Activated CD4-positive, alpha-beta T cell treated with anti-CD3 and anti-CD28 coated beads, Interleukin-2, amount 10 ng/mL, durations not matched to agents 7 days and 5 days (primary cell): Measurements from ENCODE around the gene NOD1. TPM values are rescaled to one million over a fixed set of nuclear protein-coding genes. Genes with fewer than 3 reads are reported as not detected.
"Not testable (repeated sequence)": the region's sequence is repeated elsewhere in the genome, so short reads cannot be mapped to it uniquely, and the experiment has no call there.

ENCODE experiments used
- CTCF ChIA-PET: fragments of 350-600 bp; sonication (Branson Sonifier 250); formaldehyde crosslinking; loops from one replicate; lab custom pipeline; 2021; ENCODE audit warnings: antibody characterized with exemption; lab: Charles Lee
- POLR2A ChIA-PET: fragments of 350-600 bp; sonication (Branson Sonifier 250); formaldehyde crosslinking; loops from one replicate; lab custom pipeline; 2021; ENCODE audit warnings: antibody characterized with exemption; lab: Charles Lee
- DNase-seq: peaks from one replicate; pipeline ENCODE4 v3.0.0-alpha.2; 2020
- H3K27ac Mint-ChIP-seq: one replicate; pipeline ENCODE4 v1.8.0; 2021; ENCODE audit warnings: mild to moderate bottlenecking, moderate library complexity, mixed read lengths
- H3K27me3 Mint-ChIP-seq: one replicate; pipeline ENCODE4 v1.8.0; 2021; ENCODE audit warnings: mixed read lengths
- H3K36me3 Mint-ChIP-seq: one replicate; pipeline ENCODE4 v1.8.0; 2021; ENCODE audit warnings: low read depth, mixed read lengths
- H3K4me1 Mint-ChIP-seq: one replicate; pipeline ENCODE4 v1.8.0; 2021; ENCODE audit warnings: mixed read lengths
- H3K4me3 Mint-ChIP-seq: one replicate; pipeline ENCODE4 v1.8.0; 2021; ENCODE audit warnings: mild to moderate bottlenecking, moderate library complexity, mixed read lengths
- H3K9me3 Mint-ChIP-seq: one replicate; pipeline ENCODE4 v1.8.0; 2021; ENCODE audit warnings: mixed read lengths
- total RNA-seq, 2 experiments: library from RNA; stranded (reverse); gene quantifications; one replicate each; pipeline ENCODE4 v1.2.3, GENCODE V29; 2021

Gene NOD1, protein sequence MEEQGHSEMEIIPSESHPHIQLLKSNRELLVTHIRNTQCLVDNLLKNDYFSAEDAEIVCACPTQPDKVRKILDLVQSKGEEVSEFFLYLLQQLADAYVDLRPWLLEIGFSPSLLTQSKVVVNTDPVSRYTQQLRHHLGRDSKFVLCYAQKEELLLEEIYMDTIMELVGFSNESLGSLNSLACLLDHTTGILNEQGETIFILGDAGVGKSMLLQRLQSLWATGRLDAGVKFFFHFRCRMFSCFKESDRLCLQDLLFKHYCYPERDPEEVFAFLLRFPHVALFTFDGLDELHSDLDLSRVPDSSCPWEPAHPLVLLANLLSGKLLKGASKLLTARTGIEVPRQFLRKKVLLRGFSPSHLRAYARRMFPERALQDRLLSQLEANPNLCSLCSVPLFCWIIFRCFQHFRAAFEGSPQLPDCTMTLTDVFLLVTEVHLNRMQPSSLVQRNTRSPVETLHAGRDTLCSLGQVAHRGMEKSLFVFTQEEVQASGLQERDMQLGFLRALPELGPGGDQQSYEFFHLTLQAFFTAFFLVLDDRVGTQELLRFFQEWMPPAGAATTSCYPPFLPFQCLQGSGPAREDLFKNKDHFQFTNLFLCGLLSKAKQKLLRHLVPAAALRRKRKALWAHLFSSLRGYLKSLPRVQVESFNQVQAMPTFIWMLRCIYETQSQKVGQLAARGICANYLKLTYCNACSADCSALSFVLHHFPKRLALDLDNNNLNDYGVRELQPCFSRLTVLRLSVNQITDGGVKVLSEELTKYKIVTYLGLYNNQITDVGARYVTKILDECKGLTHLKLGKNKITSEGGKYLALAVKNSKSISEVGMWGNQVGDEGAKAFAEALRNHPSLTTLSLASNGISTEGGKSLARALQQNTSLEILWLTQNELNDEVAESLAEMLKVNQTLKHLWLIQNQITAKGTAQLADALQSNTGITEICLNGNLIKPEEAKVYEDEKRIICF
- total RNA-seq = 10 to 100 TPM; 17.0 to 21.1 TPM

DNA sequence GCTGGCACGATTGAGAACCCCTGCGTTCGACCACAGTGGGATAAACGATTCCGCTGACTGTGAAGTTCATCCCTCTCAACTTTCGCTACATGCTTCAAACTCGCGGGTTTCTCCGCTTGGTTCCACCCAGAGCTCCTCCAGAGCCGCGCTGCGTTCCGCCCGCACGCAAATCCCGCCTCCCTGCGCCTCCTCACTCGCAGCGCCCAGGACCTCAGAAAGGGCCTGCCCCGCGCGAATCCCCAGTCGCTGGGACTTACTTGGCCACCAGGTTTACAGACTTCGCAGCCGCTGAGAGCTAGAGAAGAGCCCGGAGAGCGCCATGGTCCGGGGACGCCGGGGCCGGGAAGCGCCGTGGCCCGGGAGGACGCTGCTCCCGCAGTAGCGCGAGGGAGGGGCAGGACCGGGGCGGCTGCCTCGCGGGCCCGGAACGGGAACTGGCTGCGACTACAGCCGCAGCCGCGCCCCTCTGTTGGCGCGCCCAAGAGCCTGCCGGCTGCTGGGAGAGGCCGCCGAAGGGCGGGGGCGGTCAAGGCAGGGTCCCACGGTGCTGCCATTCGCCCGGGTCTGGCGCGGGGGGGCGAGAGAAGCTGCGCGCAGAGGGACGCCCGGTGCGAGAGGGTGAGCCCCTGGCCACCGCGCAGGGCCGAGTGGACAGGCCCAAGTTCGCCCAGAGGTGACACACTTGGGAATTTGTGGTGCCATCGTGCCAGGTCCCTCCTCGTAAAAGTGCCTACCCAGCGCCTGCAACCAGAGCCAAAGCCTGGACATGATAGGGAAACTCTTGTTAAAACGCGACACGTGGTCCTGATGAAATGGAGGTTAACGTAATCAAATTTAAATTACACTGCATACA lies at the start of gene NOD1:
TSS of gene NOD1 (minus strand) at position 436 of the 853 bp plus-strand sequence. CDS start 21,863 bp downstream, outside the sequence.
- Mint-ChIP-seq H3K27ac (peak within 1 kb of the TSS; percentile 93), H3K27me3 (no peaks in the 10 kb centered on the region), H3K36me3 (peaks cover 31% of the 10 kb centered on the region), H3K4me1 (peaks cover 45% of the 10 kb centered on the region), H3K9me3 (peaks cover 2% of the 10 kb centered on the region), H3K4me3 (peak within 1 kb of the TSS; percentile 93)
- ChIA-PET CTCF (interaction anchor here (0.9 to 1.8 kb wide), 4 partner anchors 9 to 71 kb away, joined by 3 to 6 read pairs (median 4); no protein-coding TSS in a partner anchor), POLR2A (interaction anchor here (0.7 kb wide), 1 partner anchor 135 kb away, joined by 3 read pairs; no protein-coding TSS in a partner anchor)
- DNase-seq = peak; percentile 78

GRCh38 chr7:30527297-30527696 lies 48.7 kb upstream of the NOD1 start:
- H3K27ac Mint-ChIP-seq, H3K9me3 Mint-ChIP-seq, H3K4me3 Mint-ChIP-seq, H3K36me3 Mint-ChIP-seq, DNase-seq, H3K4me1 Mint-ChIP-seq, POLR2A ChIA-PET, H3K27me3 Mint-ChIP-seq: not testable (repeated sequence)
- CTCF ChIA-PET = interaction anchor here (1.5 kb wide), 1 partner anchor 9 kb away, joined by 3 read pairs; no protein-coding TSS in a partner anchor

DNA sequence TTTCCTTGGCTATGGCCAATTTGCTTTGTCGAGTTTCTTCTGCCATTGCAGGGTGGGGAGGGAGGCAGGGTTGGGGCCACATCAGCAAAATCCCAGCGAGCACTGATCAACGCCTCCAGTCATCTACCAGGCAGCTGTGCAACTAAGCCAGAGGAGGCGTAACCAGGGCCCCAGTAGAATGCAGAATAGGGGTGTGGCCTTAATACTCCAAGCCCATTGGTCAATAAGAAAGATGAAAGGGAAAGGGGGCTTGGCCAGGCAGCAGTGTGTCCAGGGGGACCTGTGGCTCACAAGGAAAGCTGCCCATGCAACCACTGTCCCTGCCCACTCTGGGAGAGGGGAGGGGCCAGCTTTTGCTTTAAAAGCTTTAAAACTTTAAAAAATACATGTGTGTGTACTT lies 47.6 kb upstream of the NOD1 start:
- H3K27ac Mint-ChIP-seq = no peak overlapping the region
- H3K9me3 Mint-ChIP-seq = no peaks in the 10 kb centered on the region
- DNase-seq = no peak
- H3K4me3 Mint-ChIP-seq = no peak overlapping the region
- H3K4me1 Mint-ChIP-seq = peaks cover 4% of the 10 kb centered on the region
- ChIA-PET POLR2A (no interaction called here), CTCF (interaction anchor here (1.5 kb wide), 1 partner anchor 8 kb away, joined by 3 read pairs; no protein-coding TSS in a partner anchor)
- no peaks in the 10 kb centered on the region for H3K36me3 Mint-ChIP-seq
- no peaks in the 10 kb centered on the region for H3K27me3 Mint-ChIP-seq

DNA sequence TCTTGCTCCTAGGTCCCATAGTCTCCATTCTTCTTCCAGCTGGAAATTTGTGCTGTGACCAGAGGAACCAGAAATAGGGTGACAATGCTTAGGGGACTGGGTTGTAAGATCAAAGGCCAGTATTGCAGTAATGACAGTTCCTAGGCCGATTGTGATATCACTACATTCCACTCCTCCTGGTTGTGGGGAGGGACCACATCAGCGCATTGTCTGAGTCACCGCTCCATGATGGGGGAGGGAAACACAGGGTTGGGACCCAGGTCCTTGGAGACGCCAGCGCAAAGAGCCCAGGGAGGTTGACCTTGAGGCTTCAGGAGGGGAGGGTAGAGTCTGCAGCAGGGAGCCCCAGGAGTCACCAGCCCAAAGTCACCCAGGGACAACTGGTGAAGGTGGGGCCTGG lies 46.8 kb upstream of the NOD1 start:
- CTCF ChIA-PET = no interaction called here

DNA sequence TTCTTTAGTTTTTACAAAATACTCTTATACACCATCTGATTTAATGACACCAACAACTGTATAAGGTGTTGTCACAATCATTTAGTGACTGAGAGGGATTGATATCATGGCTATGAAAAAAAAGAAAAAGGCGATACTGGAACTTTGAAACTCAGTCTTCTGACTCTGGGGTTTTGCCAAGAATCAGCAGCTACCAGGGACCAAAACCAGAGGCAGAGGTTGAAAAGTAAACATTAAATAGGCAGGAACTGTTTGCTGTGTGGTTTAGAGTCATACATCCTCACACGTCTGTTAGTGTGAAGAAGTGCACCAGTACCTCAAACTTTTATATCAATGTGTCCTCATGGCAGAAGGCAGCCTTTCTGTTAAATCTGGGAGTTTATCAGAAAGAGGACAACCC lies 46.0 kb upstream of the NOD1 start:
- Mint-ChIP-seq H3K4me1 (peaks cover 5% of the 10 kb centered on the region), H3K4me3 (no peak overlapping the region), H3K36me3 (no peaks in the 10 kb centered on the region), H3K9me3 (no peaks in the 10 kb centered on the region), H3K27ac (no peak overlapping the region), H3K27me3 (no peaks in the 10 kb centered on the region)
- POLR2A ChIA-PET = no interaction called here
- DNase-seq = no peak
- CTCF ChIA-PET = no interaction called here

More for the DNA sequence above, 46.8 kb upstream of the NOD1 start:
- Mint-ChIP-seq H3K9me3 (no peaks in the 10 kb centered on the region), H3K4me3 (no peak overlapping the region), H3K27ac (no peak overlapping the region), H3K27me3 (no peaks in the 10 kb centered on the region), H3K36me3 (no peaks in the 10 kb centered on the region), H3K4me1 (peaks cover 5% of the 10 kb centered on the region)
- DNase-seq = no peak
- POLR2A ChIA-PET = no interaction called here

DNA sequence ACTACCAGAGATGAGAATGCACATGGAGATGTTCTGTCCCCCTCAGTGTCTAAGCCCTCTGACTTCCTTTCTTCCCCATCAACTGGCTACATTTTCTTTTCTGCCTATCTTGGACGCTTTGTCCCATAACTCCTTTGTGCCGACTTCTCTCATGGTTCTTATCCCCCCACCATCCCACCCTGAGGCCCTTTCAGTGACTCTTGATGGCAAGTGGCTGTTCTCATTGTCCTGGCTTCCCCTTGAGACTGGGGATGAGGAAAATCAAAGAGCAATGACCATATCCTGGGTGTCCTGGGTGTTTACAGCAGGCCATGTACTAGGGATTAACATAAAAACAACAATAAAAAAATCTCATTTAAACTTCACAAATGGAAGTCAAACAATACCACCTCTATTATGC lies 44.9 kb upstream of the NOD1 start:
- Mint-ChIP-seq H3K4me1 (peaks cover 5% of the 10 kb centered on the region), H3K9me3 (no peaks in the 10 kb centered on the region), H3K27ac (no peak overlapping the region), H3K27me3 (no peaks in the 10 kb centered on the region), H3K36me3 (no peaks in the 10 kb centered on the region), H3K4me3 (no peak overlapping the region)
- no peak for DNase-seq
- ChIA-PET POLR2A (no interaction called here), CTCF (interaction anchor here (0.6 kb wide), 2 partner anchors 216 to 341 kb away, joined by 4 read pairs; no protein-coding TSS in a partner anchor)

DNA sequence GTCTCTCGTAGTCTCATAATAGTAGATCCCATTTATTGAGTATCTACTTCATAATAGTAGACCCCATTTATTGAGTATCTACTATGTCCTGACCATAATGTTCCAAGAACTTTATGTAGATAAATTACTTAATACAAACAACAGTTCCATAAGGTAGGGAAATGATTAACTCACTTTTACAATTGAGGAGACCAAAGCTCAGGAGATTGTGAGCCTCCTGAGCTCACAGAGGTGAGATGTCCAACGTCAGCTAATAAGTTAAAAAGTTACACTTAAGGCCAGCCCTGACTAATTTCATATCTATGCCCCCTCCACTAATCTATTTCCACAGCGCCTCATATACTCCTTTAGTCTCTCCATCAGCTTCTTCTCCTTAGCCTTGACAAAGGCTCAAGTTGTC lies 43.6 kb upstream of the NOD1 start:
- Mint-ChIP-seq H3K9me3 (no peaks in the 10 kb centered on the region), H3K27me3 (no peaks in the 10 kb centered on the region), H3K4me1 (peaks cover 5% of the 10 kb centered on the region), H3K36me3 (no peaks in the 10 kb centered on the region), H3K27ac (no peak overlapping the region), H3K4me3 (no peak overlapping the region)
- DNase-seq = no peak
- ChIA-PET CTCF (interaction anchor here (0.7 to 1.4 kb wide), 4 partner anchors 12 to 246 kb away, joined by 3 to 6 read pairs (median 4); no protein-coding TSS in a partner anchor), POLR2A (no interaction called here)

- Mint-ChIP-seq H3K27ac (no peak overlapping the region), H3K4me3 (no peak overlapping the region), H3K27me3 (no peaks in the 10 kb centered on the region), H3K36me3 (no peaks in the 10 kb centered on the region), H3K9me3 (no peaks in the 10 kb centered on the region), H3K4me1 (peaks cover 5% of the 10 kb centered on the region)
- ChIA-PET CTCF (interaction anchor here (1.3 to 1.4 kb wide), 2 partner anchors 11 to 43 kb away, joined by 5 to 6 read pairs; no protein-coding TSS in a partner anchor), POLR2A (no interaction called here)
- no peak for DNase-seq
Observed at GRCh38 chr7:30521532-30521931, 42.9 kb upstream of the NOD1 start.

DNA sequence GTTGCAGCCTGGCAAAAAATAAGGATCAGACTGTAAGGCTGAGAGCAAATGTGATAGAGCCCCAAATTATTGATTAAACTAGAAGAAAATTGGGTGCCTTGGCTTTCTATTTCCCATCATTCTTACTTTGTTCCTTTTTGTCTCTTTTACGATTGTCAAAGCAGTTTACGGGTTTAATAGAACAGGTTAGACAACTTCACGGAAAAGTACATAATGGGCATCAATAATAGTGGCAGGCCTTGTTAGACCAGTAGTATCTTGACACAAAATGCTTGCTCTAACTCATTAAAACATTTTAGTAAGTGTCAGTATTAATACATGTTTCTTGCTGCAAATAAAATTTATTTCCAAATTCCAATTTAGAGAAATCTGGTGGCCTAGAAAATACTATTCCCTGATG lies 40.5 kb upstream of the NOD1 start:
- ChIA-PET CTCF (no interaction called here), POLR2A (no interaction called here)
- Mint-ChIP-seq H3K27ac (no peak overlapping the region), H3K27me3 (no peaks in the 10 kb centered on the region), H3K9me3 (no peaks in the 10 kb centered on the region), H3K4me1 (peaks cover 1% of the 10 kb centered on the region), H3K4me3 (no peak overlapping the region), H3K36me3 (peaks cover 3% of the 10 kb centered on the region)
- DNase-seq = no peak

GRCh38 chr7:30515761-30516160 lies 37.2 kb upstream of the NOD1 start:
- Mint-ChIP-seq H3K9me3 (no peaks in the 10 kb centered on the region), H3K36me3 (peaks cover 3% of the 10 kb centered on the region), H3K4me1 (peaks cover 1% of the 10 kb centered on the region), H3K27ac (no peak overlapping the region), H3K4me3 (no peak overlapping the region), H3K27me3 (no peaks in the 10 kb centered on the region)
- CTCF ChIA-PET = no interaction called here
- POLR2A ChIA-PET = no interaction called here
- DNase-seq = no peak

DNA sequence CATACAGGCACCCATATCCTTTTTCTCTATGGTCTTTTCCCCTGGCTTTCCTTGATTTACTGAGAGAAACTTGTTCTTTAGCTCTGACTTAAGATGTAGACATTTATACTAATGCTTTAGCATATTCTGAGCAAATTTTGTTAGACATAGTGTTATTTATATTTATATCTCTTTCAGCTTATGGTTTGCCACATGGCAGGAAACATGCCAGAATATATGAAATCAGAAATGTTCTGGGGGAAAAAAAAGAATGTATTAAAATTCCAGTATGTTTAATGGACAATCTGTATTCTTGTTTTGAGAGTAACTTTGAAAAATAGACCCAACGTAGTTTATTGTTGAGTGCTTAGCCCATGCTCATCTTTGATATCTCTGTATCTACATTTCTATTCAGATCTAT lies 36.2 kb upstream of the NOD1 start:
- CTCF ChIA-PET = no interaction called here

GRCh38 chr7:30514177-30514576 lies 35.6 kb upstream of the NOD1 start:
- Mint-ChIP-seq H3K4me3 (no peak overlapping the region), H3K4me1 (peaks cover 2% of the 10 kb centered on the region), H3K36me3 (peaks cover 3% of the 10 kb centered on the region), H3K27me3 (no peaks in the 10 kb centered on the region), H3K27ac (no peak overlapping the region), H3K9me3 (no peaks in the 10 kb centered on the region)
- ChIA-PET CTCF (no interaction called here), POLR2A (no interaction called here)
- no peak for DNase-seq

More for the DNA sequence above, 36.2 kb upstream of the NOD1 start:
- POLR2A ChIA-PET = no interaction called here
- Mint-ChIP-seq H3K36me3 (peaks cover 3% of the 10 kb centered on the region), H3K4me3 (no peak overlapping the region), H3K27ac (no peak overlapping the region), H3K27me3 (no peaks in the 10 kb centered on the region), H3K4me1 (peaks cover 2% of the 10 kb centered on the region), H3K9me3 (no peaks in the 10 kb centered on the region)
- no peak for DNase-seq
